Measurements from ENCODE around the gene NID2. TPM values are rescaled to one million over a fixed set of nuclear protein-coding genes. Genes with fewer than 3 reads are reported as not detected.

The NID2 gene
- total and polyA plus RNA-seq, 9 donors = 74.9 to 179 (median 112) TPM

- Histone ChIP-seq H3K4me1 (ENCODE audit: control insufficient read depth, insufficient read depth, low read length) (peaks cover 7% of the 10 kb centered on the region), H3K4me3 (ENCODE audit: low read length) (no peak overlapping the region), H3K27ac (ENCODE audit: low read length) (no peak overlapping the region), H3K27me3 (ENCODE audit: control insufficient read depth, insufficient read depth, low read length) (no peaks in the 10 kb centered on the region), H3K36me3 (ENCODE audit: control insufficient read depth, insufficient read depth, low read length) (peaks cover 74% of the 10 kb centered on the region), H3K9me3 (replicated peaks; ENCODE audit: control insufficient read depth, low read depth, low read length) (no peaks in the 10 kb centered on the region)
- no CpG with 5 or more reads among the region's 1 CpG for WGBS (ENCODE audit: insufficient coverage)
- DNase-seq = no peak
These were observed 61.6 kb downstream of the NID2 start for GRCh38 chr14:52007211-52007610.

GRCh38 chr14:52006361-52006760, 62.5 kb downstream of the NID2 start:
- Histone ChIP-seq H3K27me3 (ENCODE audit: control insufficient read depth, insufficient read depth, low read length) (no peaks in the 10 kb centered on the region), H3K9me3 (replicated peaks; ENCODE audit: control insufficient read depth, low read depth, low read length) (no peaks in the 10 kb centered on the region), H3K4me3 (ENCODE audit: low read length) (no peak overlapping the region), H3K4me1 (ENCODE audit: control insufficient read depth, insufficient read depth, low read length) (peaks cover 3% of the 10 kb centered on the region), H3K27ac (ENCODE audit: low read length) (no peak overlapping the region), H3K36me3 (ENCODE audit: control insufficient read depth, insufficient read depth, low read length) (peaks cover 77% of the 10 kb centered on the region)
- WGBS (ENCODE audit: insufficient coverage) = 92% methylated on average over 2 of the region's 3 CpGs
- DNase-seq = no peak

GRCh38 chr14:52005625-52006024, 63.2 kb downstream of the NID2 start:
- Histone ChIP-seq H3K9me3 (replicated peaks; ENCODE audit: control insufficient read depth, low read depth, low read length) (no peaks in the 10 kb centered on the region), H3K27me3 (ENCODE audit: control insufficient read depth, insufficient read depth, low read length) (no peaks in the 10 kb centered on the region), H3K4me3 (ENCODE audit: low read length) (no peak overlapping the region), H3K36me3 (ENCODE audit: control insufficient read depth, insufficient read depth, low read length) (peaks cover 72% of the 10 kb centered on the region), H3K4me1 (ENCODE audit: control insufficient read depth, insufficient read depth, low read length) (no peaks in the 10 kb centered on the region), H3K27ac (ENCODE audit: low read length) (no peak overlapping the region)
- DNase-seq = no peak
- WGBS (ENCODE audit: insufficient coverage) = no CpG with 5 or more reads among the region's 2 CpGs

- Histone ChIP-seq H3K4me3 (ENCODE audit: low read length) (no peak overlapping the region), H3K27ac (ENCODE audit: low read length) (no peak overlapping the region), H3K36me3 (ENCODE audit: control insufficient read depth, insufficient read depth, low read length) (peaks cover 52% of the 10 kb centered on the region), H3K9me3 (replicated peaks; ENCODE audit: control insufficient read depth, low read depth, low read length) (no peaks in the 10 kb centered on the region), H3K4me1 (ENCODE audit: control insufficient read depth, insufficient read depth, low read length) (no peaks in the 10 kb centered on the region), H3K27me3 (ENCODE audit: control insufficient read depth, insufficient read depth, low read length) (no peaks in the 10 kb centered on the region)
- WGBS (ENCODE audit: insufficient coverage) = 80% methylated on average over 1 of the region's 3 CpGs
- DNase-seq = no peak
These were observed 65.5 kb downstream of the NID2 start for GRCh38 chr14:52003324-52003723.

GRCh38 chr14:52002542-52002941, 66.3 kb downstream of the NID2 start:
- H3K27me3 ChIP-seq (ENCODE audit: control insufficient read depth, insufficient read depth, low read length) = no peaks in the 10 kb centered on the region
- no peak overlapping the region for H3K4me3 ChIP-seq (ENCODE audit: low read length)
- H3K36me3 ChIP-seq (ENCODE audit: control insufficient read depth, insufficient read depth, low read length) = peaks cover 44% of the 10 kb centered on the region
- DNase-seq = no peak
- no peaks in the 10 kb centered on the region for H3K4me1 ChIP-seq (ENCODE audit: control insufficient read depth, insufficient read depth, low read length)
- 80% methylated on average over 1 of the region's 4 CpGs for WGBS (ENCODE audit: insufficient coverage)
- H3K9me3 ChIP-seq (replicated peaks; ENCODE audit: control insufficient read depth, low read depth, low read length) = no peaks in the 10 kb centered on the region
- H3K27ac ChIP-seq (ENCODE audit: low read length) = no peak overlapping the region

- no CpG with 5 or more reads among the region's 3 CpGs for WGBS (ENCODE audit: insufficient coverage)
- Histone ChIP-seq H3K9me3 (replicated peaks; ENCODE audit: control insufficient read depth, low read depth, low read length) (no peaks in the 10 kb centered on the region), H3K36me3 (ENCODE audit: control insufficient read depth, insufficient read depth, low read length) (peaks cover 34% of the 10 kb centered on the region), H3K4me1 (ENCODE audit: control insufficient read depth, insufficient read depth, low read length) (no peaks in the 10 kb centered on the region), H3K4me3 (ENCODE audit: low read length) (no peak overlapping the region), H3K27ac (ENCODE audit: low read length) (no peak overlapping the region), H3K27me3 (ENCODE audit: control insufficient read depth, insufficient read depth, low read length) (no peaks in the 10 kb centered on the region)
- DNase-seq = peak; percentile 87
These were observed 68.2 kb downstream of the NID2 start for GRCh38 chr14:52000696-52001095.

GRCh38 chr14:52000019-52000582, 68.8 kb downstream of the NID2 start:
- H3K9me3 ChIP-seq (replicated peaks; ENCODE audit: control insufficient read depth, low read depth, low read length) = no peaks in the 10 kb centered on the region
- H3K27ac ChIP-seq (ENCODE audit: low read length) = no peak overlapping the region
- no peaks in the 10 kb centered on the region for H3K27me3 ChIP-seq (ENCODE audit: control insufficient read depth, insufficient read depth, low read length)
- H3K36me3 ChIP-seq (ENCODE audit: control insufficient read depth, insufficient read depth, low read length) = peaks cover 32% of the 10 kb centered on the region
- no peaks in the 10 kb centered on the region for H3K4me1 ChIP-seq (ENCODE audit: control insufficient read depth, insufficient read depth, low read length)
- DNase-seq = no peak
- no CpG with 5 or more reads among the region's 3 CpGs for WGBS (ENCODE audit: insufficient coverage)
- H3K4me3 ChIP-seq (ENCODE audit: low read length) = no peak overlapping the region

GRCh38 chr14:51999084-51999483, 69.8 kb downstream of the NID2 start:
- Histone ChIP-seq H3K4me3 (ENCODE audit: low read length) (no peak overlapping the region), H3K9me3 (replicated peaks; ENCODE audit: control insufficient read depth, low read depth, low read length) (no peaks in the 10 kb centered on the region), H3K4me1 (ENCODE audit: control insufficient read depth, insufficient read depth, low read length) (no peaks in the 10 kb centered on the region), H3K36me3 (ENCODE audit: control insufficient read depth, insufficient read depth, low read length) (peaks cover 28% of the 10 kb centered on the region), H3K27me3 (ENCODE audit: control insufficient read depth, insufficient read depth, low read length) (no peaks in the 10 kb centered on the region), H3K27ac (ENCODE audit: low read length) (no peak overlapping the region)
- DNase-seq = peak; percentile 58
- WGBS (ENCODE audit: insufficient coverage) = no CpG with 5 or more reads among the region's 2 CpGs

GRCh38 chr14:51998348-51998747, 70.5 kb downstream of the NID2 start:
- Histone ChIP-seq H3K9me3 (replicated peaks; ENCODE audit: control insufficient read depth, low read depth, low read length) (no peaks in the 10 kb centered on the region), H3K27me3 (ENCODE audit: control insufficient read depth, insufficient read depth, low read length) (no peaks in the 10 kb centered on the region), H3K36me3 (ENCODE audit: control insufficient read depth, insufficient read depth, low read length) (peaks cover 23% of the 10 kb centered on the region), H3K4me1 (ENCODE audit: control insufficient read depth, insufficient read depth, low read length) (no peaks in the 10 kb centered on the region), H3K27ac (ENCODE audit: low read length) (no peak overlapping the region), H3K4me3 (ENCODE audit: low read length) (no peak overlapping the region)
- no peak for DNase-seq

- peaks cover 10% of the 10 kb centered on the region for H3K36me3 ChIP-seq (ENCODE audit: control insufficient read depth, insufficient read depth, low read length)
- no peaks in the 10 kb centered on the region for H3K9me3 ChIP-seq (replicated peaks; ENCODE audit: control insufficient read depth, low read depth, low read length)
- H3K4me3 ChIP-seq (ENCODE audit: low read length) = no peak overlapping the region
- no peaks in the 10 kb centered on the region for H3K27me3 ChIP-seq (ENCODE audit: control insufficient read depth, insufficient read depth, low read length)
- no CpG with 5 or more reads among the region's 4 CpGs for WGBS (ENCODE audit: insufficient coverage)
- peak; percentile 54 for DNase-seq
- no peak overlapping the region for H3K27ac ChIP-seq (ENCODE audit: low read length)
- no peaks in the 10 kb centered on the region for H3K4me1 ChIP-seq (ENCODE audit: control insufficient read depth, insufficient read depth, low read length)
These were observed 72.6 kb downstream of the NID2 start for GRCh38 chr14:51996148-51996746.

Measured in muscle of leg (tissue), 11 donors.